Frontal cortex (tissue), 1 donor: Measurements from ENCODE around the gene TBC1D14. TPM values are rescaled to one million over a fixed set of nuclear protein-coding genes. Genes with fewer than 3 reads are reported as not detected.

Experiments
- total RNA-seq: library from RNA; depleted of rRNA; stranded (reverse); fragments of >200 nt; gene quantifications from one replicate; pipeline ENCODE4 v1.2.3, GENCODE V29; 2014

The TBC1D14 gene
- total RNA-seq, 1 donor from 2014 or later: 207 TPM

Other genes starting within 250 kb of the TBC1D14 start
- 0.41 TPM for gene S100P, start 215.9 kb upstream of the TBC1D14 start, total RNA-seq
- 100 TPM for gene MRFAP1L1, start 200.0 kb upstream of the TBC1D14 start, total RNA-seq
- gene BLOC1S4, start 193.7 kb upstream of the TBC1D14 start, total RNA-seq: 10.2 TPM
- gene KIAA0232, start 127.1 kb upstream of the TBC1D14 start, total RNA-seq: 44.4 TPM
- gene TADA2B, start 133.5 kb downstream of the TBC1D14 start, total RNA-seq: 19.2 TPM
- gene GRPEL1, start 158.2 kb downstream of the TBC1D14 start, total RNA-seq: 15.1 TPM